Hematopoietic multipotent progenitor cell treated with erythropoietin and hydrocortisone succinate and interleukin-3 and kit ligand, for 15 days (in vitro differentiated cells): Measurements from ENCODE around the gene FRY.

ENCODE experiments used
- DNase-seq: peaks from one replicate; pipeline ENCODE4 v3.0.0-alpha.2; 2015; ENCODE audit warnings: low spot score

The FRY gene

GRCh38 chr13:32135056-32135390 lies 103.4 kb downstream of the FRY start:
- no peak for DNase-seq

- no peak for DNase-seq
Measured at GRCh38 chr13:32135655-32136054, 104.1 kb downstream of the FRY start.

DNA sequence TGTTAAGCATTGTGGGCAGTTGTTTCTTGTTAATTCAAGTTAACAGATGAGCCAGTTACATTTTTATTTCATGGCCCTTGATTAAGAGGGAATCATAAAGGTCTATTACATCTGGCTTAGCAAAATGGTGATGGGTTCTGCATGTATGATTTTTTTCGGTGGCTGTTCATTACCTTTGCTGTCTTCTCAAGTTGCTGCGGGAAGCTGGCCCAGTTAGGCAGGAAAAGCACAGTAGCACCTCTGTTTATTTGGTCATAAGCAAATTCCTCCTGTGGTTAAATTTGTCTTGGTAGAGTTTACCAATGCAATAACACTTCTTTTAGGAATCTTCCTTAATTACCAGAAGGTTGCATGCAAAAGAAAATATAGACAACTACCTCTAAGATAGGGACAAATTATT lies 104.5 kb downstream of the FRY start:
- no peak for DNase-seq

- no peak for DNase-seq
Measured at GRCh38 chr13:32136716-32137115, 105.1 kb downstream of the FRY start.

DNA sequence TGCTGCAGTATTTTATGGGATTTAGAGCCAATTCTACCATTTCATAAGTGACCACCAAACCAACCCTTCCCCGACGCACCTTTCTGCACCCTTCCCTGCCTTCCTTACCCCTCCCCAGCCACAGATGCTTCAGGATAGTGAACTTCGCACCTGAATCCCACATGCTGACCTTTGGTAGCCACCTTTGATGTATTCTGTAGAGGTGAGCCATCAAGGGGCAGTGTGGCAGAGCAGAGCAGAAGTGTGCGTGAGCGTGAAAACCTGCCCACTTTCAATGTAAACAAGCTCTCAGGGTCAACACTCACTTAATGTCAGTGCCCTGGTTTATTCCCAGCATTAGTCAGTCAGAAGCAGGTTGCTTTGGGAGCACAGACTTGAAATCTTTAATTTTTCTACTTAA lies 107.7 kb downstream of the FRY start:
- no peak for DNase-seq

GRCh38 chr13:32140109-32140508 lies 108.5 kb downstream of the FRY start:
- no peak for DNase-seq

DNA sequence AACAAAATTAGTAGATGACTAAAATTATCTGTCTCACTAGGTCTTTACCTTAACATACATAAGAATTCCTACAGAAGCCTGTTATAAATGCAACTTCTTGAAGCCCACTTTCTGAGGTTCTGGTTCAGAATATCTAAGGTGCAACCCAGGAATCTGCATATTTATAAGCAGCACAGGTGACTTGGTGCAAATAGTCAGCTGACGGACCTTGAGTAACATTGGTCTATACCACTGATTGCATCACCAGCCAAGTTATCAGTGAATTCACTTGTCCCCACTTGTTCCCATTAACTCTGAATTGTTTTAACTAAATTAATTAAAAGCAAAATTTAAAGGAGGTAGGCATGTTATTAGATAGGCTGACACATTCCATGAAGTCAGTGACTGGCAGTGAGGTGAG lies 109.9 kb downstream of the FRY start:
- no peak for DNase-seq

GRCh38 chr13:32142115-32142514 lies 110.5 kb downstream of the FRY start:
- no peak for DNase-seq

DNA sequence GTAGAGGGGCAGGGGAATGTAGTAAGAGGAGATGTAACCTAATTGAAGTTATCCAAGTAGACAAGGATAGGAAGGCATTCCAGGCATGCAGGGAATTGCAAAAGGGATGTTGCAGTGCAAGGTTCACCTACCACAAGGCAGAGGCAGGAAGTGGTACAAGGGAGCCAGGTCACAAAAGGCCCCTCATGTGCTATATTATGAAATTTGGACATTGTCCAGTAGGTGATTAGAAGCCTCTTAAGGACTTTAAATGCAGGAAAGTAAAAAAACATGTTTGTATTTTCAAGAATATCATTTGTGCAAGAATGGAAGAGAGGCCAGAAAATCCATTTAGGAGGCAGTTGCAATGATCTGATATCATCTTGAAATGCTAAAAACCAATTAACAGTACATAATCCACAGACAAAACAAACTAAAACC lies 111.4 kb downstream of the FRY start:
- no peak for DNase-seq

DNA sequence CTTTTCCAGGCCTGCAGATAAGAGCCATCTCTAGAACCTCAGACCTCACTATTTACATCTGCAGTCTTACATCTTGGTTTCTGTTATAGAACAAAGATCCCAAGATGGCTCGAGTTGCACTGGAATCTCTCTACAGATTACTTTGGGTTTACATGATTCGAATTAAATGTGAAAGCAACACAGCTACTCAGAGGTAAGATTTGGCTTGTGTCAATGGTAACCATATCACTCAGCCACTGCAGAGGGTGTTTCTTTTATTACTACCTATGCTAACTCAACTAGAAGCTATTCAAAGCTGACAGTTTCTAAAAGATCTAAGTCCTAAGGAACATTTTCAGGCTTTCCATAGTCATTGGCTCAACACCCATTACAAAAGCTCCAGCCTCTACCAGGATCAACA lies 115.6 kb downstream of the FRY start:
- no peak for DNase-seq

GRCh38 chr13:32147976-32148375 lies 116.4 kb downstream of the FRY start:
- DNase-seq, result no peak

- DNase-seq, result no peak
Measured at GRCh38 chr13:32150239-32150638, 118.7 kb downstream of the FRY start.

DNA sequence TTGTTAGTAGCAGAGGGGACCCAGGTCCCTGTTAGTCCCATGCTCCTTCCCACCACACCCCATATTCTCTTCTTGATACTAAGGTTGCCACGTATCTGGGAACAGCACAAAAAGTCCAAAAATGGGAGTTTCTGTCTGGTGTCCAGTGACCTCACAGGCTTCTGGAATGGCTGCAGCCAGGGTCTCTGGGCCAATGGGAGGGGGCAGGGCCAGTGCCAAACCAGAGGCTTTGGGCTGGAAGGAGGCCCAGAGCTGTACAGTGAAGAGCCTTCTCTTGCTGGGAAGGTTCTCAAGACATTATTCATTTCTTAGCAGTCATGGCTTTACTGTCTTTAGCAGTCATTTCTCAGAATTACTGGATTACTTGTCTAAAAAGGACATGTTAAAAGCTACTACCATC lies 119.2 kb downstream of the FRY start:
- DNase-seq, result no peak

DNA sequence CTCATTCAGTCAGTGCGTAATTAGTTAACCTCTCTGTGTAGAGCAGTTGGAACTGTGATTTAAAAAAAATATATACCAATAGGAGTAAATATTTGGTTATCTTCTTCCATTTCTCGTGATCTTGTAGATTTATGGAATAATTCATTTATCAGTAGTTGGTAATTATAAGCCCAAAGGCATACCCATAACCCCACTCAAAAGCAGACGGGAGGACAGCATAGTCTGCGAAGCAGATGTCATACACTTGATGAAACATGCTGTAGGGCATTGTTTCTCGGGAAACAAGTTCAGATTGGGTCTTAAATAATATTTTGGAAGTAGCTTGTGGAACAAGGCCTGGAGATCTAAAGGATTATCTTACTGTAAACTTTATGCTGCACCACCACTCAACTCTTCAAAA lies 119.7 kb downstream of the FRY start:
- DNase-seq, result no peak

GRCh38 chr13:32153056-32153455 lies 121.5 kb downstream of the FRY start:
- no peak for DNase-seq

GRCh38 chr13:32159137-32159869 lies 127.7 kb downstream of the FRY start:
- no peak for DNase-seq

DNA sequence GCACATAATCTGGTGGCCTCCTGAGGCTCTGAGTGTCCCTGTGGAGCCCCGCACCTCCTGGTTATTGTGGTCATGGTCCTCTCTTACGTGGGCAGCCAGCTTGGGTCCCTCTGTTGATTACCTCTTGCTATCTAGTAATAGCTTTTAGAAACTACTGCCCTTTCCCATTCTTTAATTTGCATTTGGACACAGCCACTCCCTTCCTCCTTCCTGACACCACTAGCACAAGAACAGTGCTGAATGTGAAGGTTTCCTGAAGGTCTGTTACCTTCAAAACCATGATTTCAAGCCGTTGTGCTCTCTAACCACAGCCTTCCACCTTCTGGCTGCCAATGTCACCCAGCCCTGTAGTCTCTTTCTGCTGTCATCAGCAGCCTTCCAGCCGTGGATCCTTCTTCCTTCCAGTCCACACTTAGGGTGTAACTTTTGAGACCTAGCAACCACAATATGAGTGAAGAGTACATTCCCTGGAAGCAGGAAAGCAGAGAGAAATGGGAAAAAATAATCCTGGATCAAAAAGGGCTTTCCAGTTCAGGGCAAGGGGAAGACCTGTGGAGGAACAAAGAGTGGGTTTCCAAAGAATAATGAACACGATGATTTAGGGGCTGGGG lies 130.9 kb downstream of the FRY start:
- no peak for DNase-seq

DNA sequence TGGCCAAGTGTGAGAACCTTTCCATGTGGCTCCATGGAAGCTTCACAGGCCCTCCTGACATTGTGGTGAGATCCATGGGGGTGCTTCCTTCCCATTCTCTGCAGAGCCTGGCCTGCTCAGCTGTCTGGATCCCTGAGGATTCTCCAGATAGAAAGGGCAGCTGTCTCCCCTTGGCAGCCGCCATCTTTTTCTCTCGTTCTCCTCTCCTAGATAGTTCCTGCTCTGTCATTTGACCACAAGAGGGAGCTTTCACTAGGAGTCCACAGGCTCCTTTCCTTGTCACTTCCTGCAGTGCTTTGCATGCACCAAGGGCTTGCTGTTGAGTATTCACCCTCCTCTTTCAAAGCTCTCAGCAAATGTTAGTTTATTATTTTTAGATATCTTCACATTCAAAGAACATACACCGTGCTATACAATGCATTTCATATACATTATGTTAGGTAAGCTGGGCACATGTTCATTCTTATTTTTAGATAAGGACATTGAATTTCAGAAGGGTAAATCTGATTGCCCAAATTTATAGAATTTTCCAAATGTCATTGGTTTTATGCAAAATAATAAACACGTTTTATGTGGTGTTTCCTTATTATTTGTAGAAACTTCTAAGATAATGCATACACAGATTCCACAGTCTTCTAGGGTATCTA lies 133.2 kb downstream of the FRY start:
- peak; percentile 80 for DNase-seq

GRCh38 chr13:32165796-32166195 lies 134.2 kb downstream of the FRY start:
- DNase-seq, result no peak

GRCh38 chr13:32168131-32168530 lies 136.6 kb downstream of the FRY start:
- DNase-seq, result no peak

DNA sequence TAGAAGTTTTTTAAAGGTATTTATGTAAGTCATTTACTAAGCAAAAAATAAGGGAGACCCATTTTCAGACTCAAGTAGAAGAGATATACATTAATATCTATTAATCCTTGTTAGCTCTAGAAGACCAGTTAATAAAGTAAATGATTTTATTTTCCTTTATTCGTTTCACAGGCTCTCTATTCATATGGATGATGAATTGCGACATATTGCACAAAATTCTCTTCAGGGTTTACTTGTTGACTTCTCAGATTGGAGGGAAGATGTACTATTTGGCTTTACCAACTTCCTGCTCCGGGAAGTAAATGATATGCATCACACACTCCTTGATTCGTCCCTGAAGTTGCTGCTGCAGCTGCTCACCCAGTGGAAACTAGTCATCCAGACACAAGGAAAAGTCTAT lies 139.3 kb downstream of the FRY start:
- no peak for DNase-seq

GRCh38 chr13:32173881-32174280 lies 142.3 kb downstream of the FRY start:
- DNase-seq, result peak; percentile 86

DNA sequence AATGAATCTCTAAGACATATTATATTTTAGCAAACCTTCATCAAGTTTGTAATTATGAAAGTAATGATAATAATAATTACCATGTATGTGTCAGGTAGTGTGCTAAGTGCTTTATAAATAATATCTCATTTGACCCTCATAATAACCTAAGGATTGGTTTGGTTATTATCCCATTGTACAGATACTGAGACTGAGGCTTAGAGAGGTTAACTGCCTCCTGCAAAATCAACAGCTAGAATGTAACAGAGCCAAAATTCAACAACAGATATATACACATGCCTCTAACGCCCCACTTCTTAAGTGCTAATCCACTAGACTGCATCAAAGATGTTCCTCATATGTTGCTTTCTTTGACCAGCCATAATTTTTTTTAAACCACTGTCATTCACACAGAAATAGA lies 142.8 kb downstream of the FRY start:
- peak; percentile 45 for DNase-seq

GRCh38 chr13:32175307-32175706 lies 143.7 kb downstream of the FRY start:
- DNase-seq, result peak; percentile 90
